ENCODE results near the gene LMNA. TPM values are rescaled to one million over a fixed set of nuclear protein-coding genes. Genes with fewer than 3 reads are reported as not detected.

Gene LMNA
- total RNA-seq, 1 donor from 2014 or later, result 141 TPM

- H3K4me3 Mint-ChIP-seq, result peak overlapping the region; percentile 18
- DNase-seq (ENCODE audit: extremely low spot score, unreplicated experiment), result no peak
- peak overlapping the region; percentile 74 for H3K27ac Mint-ChIP-seq
- H3K4me1 Mint-ChIP-seq (ENCODE audit: unreplicated experiment), result peaks cover 52% of the 10 kb centered on the region
- TF ChIP-seq, protein P1, sequence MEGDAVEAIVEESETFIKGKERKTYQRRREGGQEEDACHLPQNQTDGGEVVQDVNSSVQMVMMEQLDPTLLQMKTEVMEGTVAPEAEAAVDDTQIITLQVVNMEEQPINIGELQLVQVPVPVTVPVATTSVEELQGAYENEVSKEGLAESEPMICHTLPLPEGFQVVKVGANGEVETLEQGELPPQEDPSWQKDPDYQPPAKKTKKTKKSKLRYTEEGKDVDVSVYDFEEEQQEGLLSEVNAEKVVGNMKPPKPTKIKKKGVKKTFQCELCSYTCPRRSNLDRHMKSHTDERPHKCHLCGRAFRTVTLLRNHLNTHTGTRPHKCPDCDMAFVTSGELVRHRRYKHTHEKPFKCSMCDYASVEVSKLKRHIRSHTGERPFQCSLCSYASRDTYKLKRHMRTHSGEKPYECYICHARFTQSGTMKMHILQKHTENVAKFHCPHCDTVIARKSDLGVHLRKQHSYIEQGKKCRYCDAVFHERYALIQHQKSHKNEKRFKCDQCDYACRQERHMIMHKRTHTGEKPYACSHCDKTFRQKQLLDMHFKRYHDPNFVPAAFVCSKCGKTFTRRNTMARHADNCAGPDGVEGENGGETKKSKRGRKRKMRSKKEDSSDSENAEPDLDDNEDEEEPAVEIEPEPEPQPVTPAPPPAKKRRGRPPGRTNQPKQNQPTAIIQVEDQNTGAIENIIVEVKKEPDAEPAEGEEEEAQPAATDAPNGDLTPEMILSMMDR (conservative IDR thresholded peaks at IDR 0.05), result no peak
- H3K27me3 Mint-ChIP-seq, result no peaks in the 10 kb centered on the region
- H3K9me3 Mint-ChIP-seq, result no peaks in the 10 kb centered on the region
- H3K36me3 Mint-ChIP-seq, result peaks cover 42% of the 10 kb centered on the region
These were observed 39.3 kb upstream of the LMNA start for GRCh38 chr1:156075162-156075561.

GRCh38 chr1:156075775-156076204 is 38.7 kb upstream of the LMNA start:
- Mint-ChIP-seq H3K36me3 (peaks cover 42% of the 10 kb centered on the region), H3K4me3 (peak overlapping the region; percentile 49), H3K9me3 (no peaks in the 10 kb centered on the region), H3K27ac (no peak overlapping the region), H3K27me3 (no peaks in the 10 kb centered on the region), H3K4me1 (ENCODE audit: unreplicated experiment) (peaks cover 52% of the 10 kb centered on the region)
- TF ChIP-seq, protein P1 (conservative IDR thresholded peaks at IDR 0.05), result no peak
- DNase-seq (ENCODE audit: extremely low spot score, unreplicated experiment), result no peak

GRCh38 chr1:156076609-156077429 is 37.7 kb upstream of the LMNA start:
- no peaks in the 10 kb centered on the region for H3K9me3 Mint-ChIP-seq
- no peaks in the 10 kb centered on the region for H3K27me3 Mint-ChIP-seq
- H3K27ac Mint-ChIP-seq, result no peak overlapping the region
- peak overlapping the region; percentile 54 for H3K4me3 Mint-ChIP-seq
- H3K36me3 Mint-ChIP-seq, result peaks cover 38% of the 10 kb centered on the region
- peaks cover 52% of the 10 kb centered on the region for H3K4me1 Mint-ChIP-seq (ENCODE audit: unreplicated experiment)
- TF ChIP-seq, protein P1 (conservative IDR thresholded peaks at IDR 0.05), result no peak
- DNase-seq (ENCODE audit: extremely low spot score, unreplicated experiment), result no peak

- H3K4me1 Mint-ChIP-seq (ENCODE audit: unreplicated experiment), result peaks cover 52% of the 10 kb centered on the region
- H3K4me3 Mint-ChIP-seq, result peak overlapping the region; percentile 97
- TF ChIP-seq, protein P1 (conservative IDR thresholded peaks at IDR 0.05), result no peak
- H3K27ac Mint-ChIP-seq, result no peak overlapping the region
- H3K36me3 Mint-ChIP-seq, result peaks cover 38% of the 10 kb centered on the region
- no peaks in the 10 kb centered on the region for H3K9me3 Mint-ChIP-seq
- no peaks in the 10 kb centered on the region for H3K27me3 Mint-ChIP-seq
- DNase-seq (ENCODE audit: extremely low spot score, unreplicated experiment), result no peak
These were observed 37.1 kb upstream of the LMNA start for GRCh38 chr1:156077430-156077760.

DNA sequence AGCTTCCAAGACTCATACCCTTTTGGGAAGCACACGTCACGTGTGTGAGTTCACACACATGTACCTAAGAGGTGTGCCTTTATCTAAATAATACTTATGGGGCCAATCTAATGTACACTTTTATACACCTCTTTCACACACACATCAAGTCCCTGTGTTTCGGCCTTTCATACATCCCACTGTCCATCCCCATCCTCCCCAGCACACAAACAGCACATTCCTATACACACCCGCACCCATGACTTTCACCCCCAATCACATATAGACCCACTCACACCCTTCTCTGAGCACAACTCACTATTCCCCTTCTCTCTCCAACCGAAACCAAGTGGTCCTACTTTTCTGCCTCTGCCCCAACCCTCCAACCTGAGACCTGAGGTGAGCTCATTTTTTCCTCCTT is 35.8 kb upstream of the LMNA start:
- Mint-ChIP-seq H3K9me3 (no peaks in the 10 kb centered on the region), H3K4me1 (ENCODE audit: unreplicated experiment) (peaks cover 53% of the 10 kb centered on the region), H3K4me3 (peak overlapping the region; percentile 97), H3K27ac (peak overlapping the region; percentile 90), H3K36me3 (peaks cover 32% of the 10 kb centered on the region), H3K27me3 (no peaks in the 10 kb centered on the region)
- DNase-seq (ENCODE audit: extremely low spot score, unreplicated experiment), result no peak
- TF ChIP-seq, protein P1 (conservative IDR thresholded peaks at IDR 0.05), result no peak

Data from type B pancreatic cell (in vitro differentiated cells).